Esophagus muscularis mucosa (tissue), 3 donors: ENCODE data around the gene FADS1.

ENCODE experiments used
- POLR2AphosphoS5 ChIP-seq, 2 donors: sonication (generic); formaldehyde crosslinking; IDR thresholded peaks; one replicate each; pipeline ENCODE4 v1.6.1; 2017; ENCODE audit warnings: antibody characterized with exemption in 2 of 2
- TF ChIP-seq, protein P1 (sequence below), 3 experiments: fragments of 200-600 bp in 2 of 3; fragments of 450-650 bp in 1 of 3; sonication (generic) in 2 of 3; IDR thresholded peaks; one replicate each; pipeline ENCODE4 v1.5.1; 2017 to 2019; ENCODE audit warnings: antibody characterized with exemption in 3 of 3, mild to moderate bottlenecking in 2 of 3, moderate library complexity in 1 of 3

DNA sequence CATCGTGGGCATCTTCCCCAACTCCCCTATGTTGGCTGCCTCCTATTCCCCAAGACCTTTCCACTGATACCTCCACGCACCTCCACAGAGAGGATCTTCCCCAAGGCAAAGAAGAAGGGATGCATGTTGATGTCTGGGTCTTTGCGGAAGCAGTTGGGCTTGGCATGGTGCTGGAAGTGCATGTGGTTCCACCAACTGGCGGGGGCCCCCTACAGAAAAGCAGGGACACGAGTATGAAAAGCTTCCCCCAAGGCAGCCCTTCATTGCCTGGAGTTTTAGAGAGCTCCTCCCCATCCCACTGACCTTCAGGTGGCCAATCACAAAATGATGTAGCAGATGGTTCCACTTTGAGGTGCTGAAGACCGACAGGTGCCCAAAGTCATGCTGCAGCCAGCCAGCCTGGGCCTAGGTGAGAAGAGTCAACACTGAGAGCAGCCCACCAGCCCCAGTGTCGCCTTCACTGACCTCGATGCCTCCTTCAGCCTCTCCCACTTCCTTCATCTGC lies 6.1 kb downstream of the FADS1 start:
- TF ChIP-seq, protein P1, sequence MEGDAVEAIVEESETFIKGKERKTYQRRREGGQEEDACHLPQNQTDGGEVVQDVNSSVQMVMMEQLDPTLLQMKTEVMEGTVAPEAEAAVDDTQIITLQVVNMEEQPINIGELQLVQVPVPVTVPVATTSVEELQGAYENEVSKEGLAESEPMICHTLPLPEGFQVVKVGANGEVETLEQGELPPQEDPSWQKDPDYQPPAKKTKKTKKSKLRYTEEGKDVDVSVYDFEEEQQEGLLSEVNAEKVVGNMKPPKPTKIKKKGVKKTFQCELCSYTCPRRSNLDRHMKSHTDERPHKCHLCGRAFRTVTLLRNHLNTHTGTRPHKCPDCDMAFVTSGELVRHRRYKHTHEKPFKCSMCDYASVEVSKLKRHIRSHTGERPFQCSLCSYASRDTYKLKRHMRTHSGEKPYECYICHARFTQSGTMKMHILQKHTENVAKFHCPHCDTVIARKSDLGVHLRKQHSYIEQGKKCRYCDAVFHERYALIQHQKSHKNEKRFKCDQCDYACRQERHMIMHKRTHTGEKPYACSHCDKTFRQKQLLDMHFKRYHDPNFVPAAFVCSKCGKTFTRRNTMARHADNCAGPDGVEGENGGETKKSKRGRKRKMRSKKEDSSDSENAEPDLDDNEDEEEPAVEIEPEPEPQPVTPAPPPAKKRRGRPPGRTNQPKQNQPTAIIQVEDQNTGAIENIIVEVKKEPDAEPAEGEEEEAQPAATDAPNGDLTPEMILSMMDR (IDR thresholded peaks at IDR 0.05): no peak
- TF ChIP-seq POLR2AphosphoS5 (IDR thresholded peaks at IDR 0.05): no peak
